ENCODE measurements around the gene CADM2. TPM values are rescaled to one million over a fixed set of nuclear protein-coding genes. Genes with fewer than 3 reads are reported as not detected.
"Not testable (repeated sequence)": the region's sequence is repeated elsewhere in the genome, so short reads cannot be mapped to it uniquely, and the experiment has no call there.

CADM2 gene
- total RNA-seq (6.2 and 7.8 TPM in 2 replicates), polyA plus RNA-seq (2.9 and 3.9 TPM in 2 replicates)

- Histone ChIP-seq H3K27me3 (peaks cover 60% of the 10 kb centered on the region), H3K36me3 (replicated peaks; ENCODE audit: insufficient read depth, low read depth) (no peaks in the 10 kb centered on the region), H3K79me2 (no peaks in the 10 kb centered on the region), H4K20me1 (ENCODE audit: insufficient read depth, poor library complexity, severe bottlenecking) (no peaks in the 10 kb centered on the region), H3K27ac (no peak within 1 kb of the TSS), H3K4me3 (peak within 1 kb of the TSS; percentile 73), H3K4me1 (ENCODE audit: insufficient read depth) (peaks cover 14% of the 10 kb centered on the region), H3K9me2 (replicated peaks; ENCODE audit: insufficient read depth) (no peaks in the 10 kb centered on the region), H3K9me3 (ENCODE audit: low read depth) (no peaks in the 10 kb centered on the region), H2AFZ (peak within 1 kb of the TSS; percentile 93), H3K4me2 (peak within 1 kb of the TSS; percentile 99)
- peak; percentile 95 for DNase-seq (ENCODE audit: low spot score)
- TF ChIP-seq EZH2 (IDR thresholded peaks at IDR 0.05; ENCODE audit: borderline replicate concordance): no peak
- TF ChIP-seq CTCF (IDR thresholded peaks at IDR 0.05; ENCODE audit: poor library complexity): peak; percentile 44
- no peak for TF ChIP-seq EZH2phosphoT487 (IDR thresholded peaks at IDR 0.05; ENCODE audit: low read depth, severe bottlenecking, unreplicated experiment)
- under 1% methylated on average over 55 of the region's 70 CpGs for WGBS (ENCODE audit: low lambda C conversion rate, missing lambda C conversion rate)
Observed at GRCh38 chr3:84958495-84959469, at the start of gene CADM2. CADM2 (plus strand) TSS chr3:84958989.

DNA sequence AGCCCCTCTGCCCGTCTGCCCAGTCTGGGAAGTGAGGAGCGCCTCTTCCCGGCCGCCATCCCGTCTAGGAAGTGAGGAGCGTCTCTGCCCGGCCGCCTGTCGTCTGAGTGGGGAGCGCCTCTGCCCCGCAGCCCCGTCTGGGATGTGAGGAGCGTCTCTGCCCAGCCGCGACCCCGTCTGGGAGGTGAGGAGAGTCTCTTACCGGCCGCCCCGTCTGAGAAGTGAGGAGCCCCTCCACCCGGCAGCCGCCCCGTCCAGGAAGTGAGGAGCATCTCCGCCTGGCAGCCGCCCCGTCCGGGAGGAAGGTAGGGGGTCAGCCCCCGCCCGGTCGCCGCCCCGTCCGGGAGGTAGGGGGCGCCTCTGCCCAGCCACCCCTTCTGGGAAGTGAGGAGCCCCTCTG is 40.2 kb upstream of the CADM2 start:
- H3K4me2 ChIP-seq; H3K27ac ChIP-seq; H3K79me2 ChIP-seq; H4K20me1 ChIP-seq (ENCODE audit: insufficient read depth, poor library complexity, severe bottlenecking); H2AFZ ChIP-seq; H3K27me3 ChIP-seq; H3K36me3 ChIP-seq (replicated peaks; ENCODE audit: insufficient read depth, low read depth); H3K4me1 ChIP-seq (ENCODE audit: insufficient read depth); H3K9me3 ChIP-seq (ENCODE audit: low read depth); H3K9me2 ChIP-seq (replicated peaks; ENCODE audit: insufficient read depth); DNase-seq (ENCODE audit: low spot score); H3K4me3 ChIP-seq: not testable (repeated sequence)
- 94% methylated on average over 15 of the region's 33 CpGs for WGBS (ENCODE audit: low lambda C conversion rate, missing lambda C conversion rate)

- Histone ChIP-seq H3K9me2 (replicated peaks; ENCODE audit: insufficient read depth) (no peaks in the 10 kb centered on the region), H3K36me3 (replicated peaks; ENCODE audit: insufficient read depth, low read depth) (no peaks in the 10 kb centered on the region), H4K20me1 (ENCODE audit: insufficient read depth, poor library complexity, severe bottlenecking) (no peaks in the 10 kb centered on the region), H3K79me2 (no peaks in the 10 kb centered on the region), H2AFZ (no peak overlapping the region), H3K4me1 (ENCODE audit: insufficient read depth) (no peaks in the 10 kb centered on the region), H3K27me3 (no peaks in the 10 kb centered on the region), H3K27ac (no peak overlapping the region), H3K4me2 (no peak overlapping the region), H3K4me3 (no peak overlapping the region), H3K9me3 (ENCODE audit: low read depth) (no peaks in the 10 kb centered on the region)
- TF ChIP-seq EZH2 (IDR thresholded peaks at IDR 0.05; ENCODE audit: borderline replicate concordance): no peak
- TF ChIP-seq CTCF (IDR thresholded peaks at IDR 0.05; ENCODE audit: poor library complexity): no peak
- TF ChIP-seq EZH2phosphoT487 (IDR thresholded peaks at IDR 0.05; ENCODE audit: low read depth, severe bottlenecking, unreplicated experiment): no peak
- DNase-seq (ENCODE audit: low spot score): no peak
- 83% methylated on average over 3 of the region's 3 CpGs for WGBS (ENCODE audit: low lambda C conversion rate, missing lambda C conversion rate)
Observed at GRCh38 chr3:84922682-84923081, 36.1 kb upstream of the CADM2 start.

- Histone ChIP-seq H3K4me2 (no peak overlapping the region), H4K20me1 (ENCODE audit: insufficient read depth, poor library complexity, severe bottlenecking) (no peaks in the 10 kb centered on the region), H3K27ac (no peak overlapping the region), H2AFZ (no peak overlapping the region), H3K4me3 (no peak overlapping the region), H3K4me1 (ENCODE audit: insufficient read depth) (no peaks in the 10 kb centered on the region), H3K79me2 (no peaks in the 10 kb centered on the region), H3K27me3 (no peaks in the 10 kb centered on the region), H3K9me2 (replicated peaks; ENCODE audit: insufficient read depth) (no peaks in the 10 kb centered on the region), H3K36me3 (replicated peaks; ENCODE audit: insufficient read depth, low read depth) (no peaks in the 10 kb centered on the region), H3K9me3 (ENCODE audit: low read depth) (no peaks in the 10 kb centered on the region)
- no peak for DNase-seq (ENCODE audit: low spot score)
- TF ChIP-seq EZH2phosphoT487 (IDR thresholded peaks at IDR 0.05; ENCODE audit: low read depth, severe bottlenecking, unreplicated experiment): no peak
- no peak for TF ChIP-seq CTCF (IDR thresholded peaks at IDR 0.05; ENCODE audit: poor library complexity)
- TF ChIP-seq EZH2 (IDR thresholded peaks at IDR 0.05; ENCODE audit: borderline replicate concordance): no peak
- 92% methylated on average over 1 of the region's 1 CpG for WGBS (ENCODE audit: low lambda C conversion rate, missing lambda C conversion rate)
Observed at GRCh38 chr3:84925571-84925970, 33.2 kb upstream of the CADM2 start.

All from hepatocyte (in vitro differentiated cells).